Mammary epithelial cell (primary cell): ENCODE measurements around the gene TOMT.
"Not testable (repeated sequence)": the region's sequence is repeated elsewhere in the genome, so short reads cannot be mapped to it uniquely, and the experiment has no call there.

Experiments
- EZH2 ChIP-seq: IDR thresholded peaks from 2 replicates; pipeline ENCODE4 v1.6.1; 2012; ENCODE audit warnings: low read length, inconsistent platforms, borderline replicate concordance
- TF ChIP-seq, protein P1 (sequence below), 2 donors: IDR thresholded peaks in 1 of 2; conservative IDR thresholded peaks in 1 of 2; 2 replicates each; pipeline ENCODE4 v1.5.1; 2011 to 2012; ENCODE audit warnings: inconsistent platforms in 2 of 2, low read length in 2 of 2, mild to moderate bottlenecking in 2 of 2, control low read depth in 1 of 2, low read depth in 1 of 2; ENCODE audit not compliant: insufficient read depth in 1 of 2; ENCODE audit errors: extremely low read depth in 1 of 2

DNA sequence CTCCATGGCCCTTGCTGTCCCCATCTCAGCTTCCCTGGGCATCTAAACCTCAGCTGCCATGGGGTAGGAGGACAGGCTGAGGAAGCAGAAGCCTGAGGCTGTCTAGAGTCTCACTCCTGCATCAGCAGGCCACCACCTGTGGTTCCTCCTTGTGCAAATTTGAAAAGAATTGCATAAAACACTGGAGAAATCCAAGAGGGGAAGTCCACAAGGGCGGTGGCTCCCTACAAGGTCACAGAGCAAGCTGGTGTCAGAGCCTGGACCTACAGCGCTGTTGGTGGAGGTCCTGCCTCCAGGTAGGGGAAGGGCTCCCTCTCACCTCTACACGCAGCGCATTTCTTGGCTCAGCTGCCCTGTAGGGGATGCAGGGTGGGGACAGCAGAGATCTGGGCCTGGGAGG, 29.7 kb downstream of the TOMT start, which contains the start of gene FOLR3:
- TF ChIP-seq, protein P1, sequence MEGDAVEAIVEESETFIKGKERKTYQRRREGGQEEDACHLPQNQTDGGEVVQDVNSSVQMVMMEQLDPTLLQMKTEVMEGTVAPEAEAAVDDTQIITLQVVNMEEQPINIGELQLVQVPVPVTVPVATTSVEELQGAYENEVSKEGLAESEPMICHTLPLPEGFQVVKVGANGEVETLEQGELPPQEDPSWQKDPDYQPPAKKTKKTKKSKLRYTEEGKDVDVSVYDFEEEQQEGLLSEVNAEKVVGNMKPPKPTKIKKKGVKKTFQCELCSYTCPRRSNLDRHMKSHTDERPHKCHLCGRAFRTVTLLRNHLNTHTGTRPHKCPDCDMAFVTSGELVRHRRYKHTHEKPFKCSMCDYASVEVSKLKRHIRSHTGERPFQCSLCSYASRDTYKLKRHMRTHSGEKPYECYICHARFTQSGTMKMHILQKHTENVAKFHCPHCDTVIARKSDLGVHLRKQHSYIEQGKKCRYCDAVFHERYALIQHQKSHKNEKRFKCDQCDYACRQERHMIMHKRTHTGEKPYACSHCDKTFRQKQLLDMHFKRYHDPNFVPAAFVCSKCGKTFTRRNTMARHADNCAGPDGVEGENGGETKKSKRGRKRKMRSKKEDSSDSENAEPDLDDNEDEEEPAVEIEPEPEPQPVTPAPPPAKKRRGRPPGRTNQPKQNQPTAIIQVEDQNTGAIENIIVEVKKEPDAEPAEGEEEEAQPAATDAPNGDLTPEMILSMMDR (conservative IDR thresholded peaks at IDR 0.05 in 1 of 2, IDR thresholded peaks at IDR 0.05 in 1 of 2; ENCODE audit: extremely low read depth in 1 of 2, insufficient read depth in 1 of 2, low read depth in 1 of 2, low read length in 2 of 2): not testable (repeated sequence)
- TF ChIP-seq EZH2: not testable (repeated sequence)
